HL-60 (cell line): Measurements from ENCODE around the gene SPNS3.

Experiments used
- DNase-seq, 2 experiments: peaks; one replicate each; pipeline ENCODE4 v3.0.0-alpha.2; 2010 to 2020; ENCODE audit warnings: low read depth in 1 of 2, low spot score in 1 of 2
- H3K27ac ChIP-seq: fragments of 250-450 bp; sonication (Bioruptor Pico); replicated peaks from 2 replicates; pipeline ENCODE4 v1.5.1; 2020; ENCODE audit warnings: mild to moderate bottlenecking, moderate library complexity
- H3K27me3 ChIP-seq: fragments of 250-450 bp; sonication (Bioruptor Pico); 2 replicates; pipeline ENCODE4 v1.5.1; 2021; ENCODE audit warnings: mild to moderate bottlenecking, moderate library complexity; ENCODE audit not compliant: insufficient read depth, poor library complexity, severe bottlenecking
- H3K4me3 ChIP-seq: replicated peaks from 2 replicates; pipeline ENCODE4 v1.5.1; 2011; ENCODE audit warnings: mild to moderate bottlenecking, control low read depth, low read length; ENCODE audit not compliant: insufficient read depth
- CTCF ChIP-seq: IDR thresholded peaks from one replicate; pipeline ENCODE4 v1.5.1; 2011; ENCODE audit warnings: low read length, control low read depth, inconsistent platforms; ENCODE audit not compliant: insufficient read depth
- GABPA ChIP-seq: IDR thresholded peaks from 2 replicates; pipeline ENCODE4 v1.6.1; 2012; ENCODE audit warnings: low read depth
- POLR2AphosphoS5 ChIP-seq: IDR thresholded peaks from 2 replicates; pipeline ENCODE4 v1.6.1; 2012; ENCODE audit warnings: low read depth
- REST ChIP-seq: IDR thresholded peaks from 2 replicates; pipeline ENCODE4 v1.6.1; 2012; ENCODE audit warnings: low read depth; ENCODE audit not compliant: insufficient replicate concordance
- SPI1 ChIP-seq: IDR thresholded peaks from 2 replicates; pipeline ENCODE4 v1.6.1; 2012; ENCODE audit warnings: low read depth, mild to moderate bottlenecking, borderline replicate concordance
- long read RNA-seq: library from polyadenylated mRNA; unstranded; transcript quantifications from one replicate; pipeline ENCODE4 v2.0.0, GENCODE V29; 2020

SPNS3 gene
- long read RNA-seq, transcript SPNS3-201 (12 exons, 2,133 nt), result major isoform, 322 of 902 reads
- long read RNA-seq, transcript SPNS3-204 (11 exons, 1,721 nt), result minor isoform, 189 of 902 reads
- long read RNA-seq, partial matches to known transcripts, result 30 of 902 reads
- long read RNA-seq, other reads (novel, unspliced or antisense), result 361 of 902 reads

- TF ChIP-seq REST (peak; percentile 16), SPI1 (0 out of 2 replicates have a peak, but pooled peaks have one; percentile 20), GABPA (peak; percentile 47; the same call in 1 of the 2 replicates), CTCF (no peak), POLR2AphosphoS5 (peak; percentile 76)
- Histone ChIP-seq H3K27ac (peak within 1 kb of the TSS; percentile 91), H3K4me3 (peak within 1 kb of the TSS; percentile 49), H3K27me3 (no peaks in the 10 kb centered on the region)
- DNase-seq, result peak; percentile 85 to 95
These were observed at the start of gene SPNS3 for GRCh38 chr17:4433515-4434031. Gene SPNS3, plus strand, starts transcription at chr17:4433940. Its CDS starts 28 bp downstream, at chr17:4433968.

GRCh38 chr17:4386406-4386805 lies 47.3 kb upstream of the SPNS3 start:
- H3K27me3 ChIP-seq, result no peaks in the 10 kb centered on the region
- TF ChIP-seq SPI1 (no peak), POLR2AphosphoS5 (no peak), CTCF (no peak), REST (no peak), GABPA (no peak)
- DNase-seq, result no peak
- no peak overlapping the region for H3K27ac ChIP-seq
- no peak overlapping the region for H3K4me3 ChIP-seq

GRCh38 chr17:4387137-4387536 lies 46.6 kb upstream of the SPNS3 start:
- DNase-seq, result no peak
- H3K4me3 ChIP-seq, result no peak overlapping the region
- no peak overlapping the region for H3K27ac ChIP-seq
- H3K27me3 ChIP-seq, result no peaks in the 10 kb centered on the region
- no peak for TF ChIP-seq POLR2AphosphoS5
- no peak for TF ChIP-seq CTCF
- no peak for TF ChIP-seq SPI1
- TF ChIP-seq GABPA, result no peak
- TF ChIP-seq REST, result no peak
